Bronchial epithelial cell (primary cell): ENCODE data around the gene ANKRD44. TPM values are rescaled to one million over a fixed set of nuclear protein-coding genes. Genes with fewer than 3 reads are reported as not detected.

Source experiments
- DNase-seq: peaks from one replicate; pipeline ENCODE4 v3.0.0-alpha.2; 2010; ENCODE audit warnings: low read depth
- FAIRE-seq: peaks from 2 replicates; lab custom pipeline; 2011; peaks lifted over from hg19 to GRCh38; lab: Jason Lieb, UNC
- H3K27me3 ChIP-seq: 2 replicates; pipeline ENCODE4 v1.5.1; 2011; ENCODE audit warnings: low read length; ENCODE audit not compliant: control insufficient read depth, insufficient read depth
- H3K36me3 ChIP-seq: 2 replicates; pipeline ENCODE4 v1.5.1; 2011; ENCODE audit warnings: low read length; ENCODE audit not compliant: control insufficient read depth, insufficient read depth
- H3K4me3 ChIP-seq: 2 replicates; pipeline ENCODE4 v1.5.1; 2011; ENCODE audit warnings: mild to moderate bottlenecking, low read depth, low read length, control low read depth
- total RNA-seq: library from RNA; depleted of rRNA; stranded (reverse); fragments of >200 nt; gene quantifications from 2 replicates; pipeline ENCODE4 v1.2.1, GENCODE V29; 2014
- TF ChIP-seq, protein P1 (sequence below): IDR thresholded peaks from 2 replicates; pipeline ENCODE4 v1.5.1; 2011; ENCODE audit warnings: mild to moderate bottlenecking, moderate library complexity, low read length, control low read depth, inconsistent platforms; ENCODE audit not compliant: insufficient read depth, severe bottlenecking

The ANKRD44 gene
- total RNA-seq, 1 donor from 2014 or later: 0.26 TPM

DNA sequence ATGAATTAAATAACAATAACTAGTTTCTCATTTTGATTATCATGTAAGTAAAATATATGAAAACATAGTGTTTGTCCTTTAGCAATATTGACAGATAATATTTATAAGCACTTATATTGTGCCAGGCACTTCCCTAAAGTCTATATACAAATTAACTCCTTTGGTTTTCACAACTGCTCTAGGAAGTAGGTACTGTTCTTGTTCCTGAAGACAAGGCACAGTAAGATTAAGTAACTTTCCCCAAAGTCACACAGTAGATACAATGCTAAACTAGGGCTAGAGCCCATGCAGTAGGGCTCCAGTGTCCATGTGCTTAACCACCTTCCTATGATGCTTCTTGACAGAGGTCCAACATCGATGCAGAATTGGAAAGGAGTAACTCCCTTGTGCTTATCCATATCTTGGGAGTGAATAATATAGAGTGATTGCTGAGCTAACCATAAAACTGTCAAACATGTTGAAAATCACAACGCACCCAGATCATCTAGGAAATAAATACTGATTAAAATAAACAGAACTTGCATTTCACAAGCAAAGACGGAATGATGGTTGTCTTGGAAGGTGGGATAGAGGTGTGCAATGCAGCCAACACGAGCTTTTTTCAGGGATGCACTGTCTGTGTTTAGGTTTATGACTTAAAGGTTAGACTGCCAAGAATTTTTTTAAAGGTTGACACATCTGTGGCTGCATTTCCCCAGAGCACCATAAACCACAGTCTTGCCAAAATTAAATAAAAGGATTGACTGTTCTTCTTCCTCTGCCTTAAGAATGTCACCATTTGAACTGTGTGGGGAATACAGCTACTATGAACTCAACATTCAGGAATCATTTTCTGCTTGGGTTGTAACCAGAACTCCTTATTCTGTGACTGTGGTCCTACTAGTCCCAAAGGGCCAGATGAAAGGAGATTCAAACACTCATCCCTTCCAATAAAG lies 80.8 kb downstream of the ANKRD44 start:
- Histone ChIP-seq H3K4me3 (no peak overlapping the region), H3K36me3 (no peaks in the 10 kb centered on the region), H3K27me3 (no peaks in the 10 kb centered on the region)
- DNase-seq (no peak), FAIRE-seq (no peak)
- TF ChIP-seq, protein P1, sequence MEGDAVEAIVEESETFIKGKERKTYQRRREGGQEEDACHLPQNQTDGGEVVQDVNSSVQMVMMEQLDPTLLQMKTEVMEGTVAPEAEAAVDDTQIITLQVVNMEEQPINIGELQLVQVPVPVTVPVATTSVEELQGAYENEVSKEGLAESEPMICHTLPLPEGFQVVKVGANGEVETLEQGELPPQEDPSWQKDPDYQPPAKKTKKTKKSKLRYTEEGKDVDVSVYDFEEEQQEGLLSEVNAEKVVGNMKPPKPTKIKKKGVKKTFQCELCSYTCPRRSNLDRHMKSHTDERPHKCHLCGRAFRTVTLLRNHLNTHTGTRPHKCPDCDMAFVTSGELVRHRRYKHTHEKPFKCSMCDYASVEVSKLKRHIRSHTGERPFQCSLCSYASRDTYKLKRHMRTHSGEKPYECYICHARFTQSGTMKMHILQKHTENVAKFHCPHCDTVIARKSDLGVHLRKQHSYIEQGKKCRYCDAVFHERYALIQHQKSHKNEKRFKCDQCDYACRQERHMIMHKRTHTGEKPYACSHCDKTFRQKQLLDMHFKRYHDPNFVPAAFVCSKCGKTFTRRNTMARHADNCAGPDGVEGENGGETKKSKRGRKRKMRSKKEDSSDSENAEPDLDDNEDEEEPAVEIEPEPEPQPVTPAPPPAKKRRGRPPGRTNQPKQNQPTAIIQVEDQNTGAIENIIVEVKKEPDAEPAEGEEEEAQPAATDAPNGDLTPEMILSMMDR: no peak

DNA sequence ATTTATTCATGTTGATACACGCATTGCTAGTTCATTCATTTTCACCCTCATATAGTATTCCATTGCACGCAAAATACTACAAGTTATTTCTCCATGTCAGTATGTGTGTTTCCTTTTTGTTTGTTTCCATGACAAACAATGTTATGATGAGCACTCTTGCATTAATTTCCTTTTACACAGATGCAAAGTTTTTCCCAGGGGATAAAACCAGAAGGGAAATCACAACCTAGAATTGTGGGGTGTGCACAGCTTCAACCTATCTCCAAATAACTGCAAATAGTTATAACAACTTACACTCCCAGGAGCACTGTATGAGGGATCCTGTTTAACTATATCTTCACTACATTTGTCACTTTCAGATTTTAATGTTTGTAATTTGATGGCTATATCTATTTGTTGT lies 87.1 kb downstream of the ANKRD44 start:
- no peaks in the 10 kb centered on the region for H3K27me3 ChIP-seq
- FAIRE-seq: no peak
- no peak overlapping the region for H3K4me3 ChIP-seq
- H3K36me3 ChIP-seq: no peaks in the 10 kb centered on the region
- TF ChIP-seq, protein P1: no peak
- DNase-seq: no peak

DNA sequence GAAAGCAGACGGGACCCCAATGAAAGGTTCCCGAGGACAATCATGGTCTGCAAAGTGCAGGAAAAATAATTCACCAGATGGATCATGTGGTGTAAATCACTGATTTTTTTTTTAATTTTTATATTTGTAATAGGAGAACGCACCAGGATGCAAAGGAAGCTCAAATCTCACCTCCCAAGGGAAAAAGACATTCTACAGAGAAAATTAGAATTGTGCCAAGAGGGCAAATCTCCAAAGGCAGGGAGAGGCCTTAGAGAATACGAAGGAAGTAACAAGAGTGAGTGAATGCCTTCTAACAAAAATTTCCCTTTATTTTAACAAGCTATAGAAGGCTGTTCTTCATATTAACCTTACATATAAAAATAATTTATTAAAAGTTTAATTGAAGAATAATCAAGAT lies 90.9 kb downstream of the ANKRD44 start:
- Histone ChIP-seq H3K27me3 (no peaks in the 10 kb centered on the region), H3K4me3 (no peak overlapping the region), H3K36me3 (no peaks in the 10 kb centered on the region)
- FAIRE-seq: no peak
- no peak for DNase-seq
- TF ChIP-seq, protein P1: no peak

DNA sequence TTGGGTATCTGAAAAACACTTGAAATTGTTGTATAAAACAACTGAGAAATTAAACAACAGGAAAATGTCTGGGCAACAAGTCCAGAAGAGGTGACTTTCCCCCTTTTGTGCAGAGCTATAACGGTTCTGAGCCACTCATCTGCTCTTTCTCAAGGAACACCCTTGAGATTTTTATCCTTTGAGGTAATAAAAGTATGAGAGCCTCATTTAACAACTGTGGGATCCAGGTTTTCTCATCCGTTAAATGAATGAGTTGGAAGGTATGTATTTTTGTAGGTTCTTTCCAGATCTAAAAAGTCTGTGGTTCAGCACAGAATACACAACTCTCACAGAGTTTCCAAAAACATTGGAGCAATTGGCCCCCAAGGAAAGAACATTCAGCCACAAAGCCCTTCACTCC lies 93.0 kb downstream of the ANKRD44 start:
- no peak overlapping the region for H3K4me3 ChIP-seq
- no peaks in the 10 kb centered on the region for H3K36me3 ChIP-seq
- no peaks in the 10 kb centered on the region for H3K27me3 ChIP-seq
- FAIRE-seq: no peak
- DNase-seq: no peak
- TF ChIP-seq, protein P1: no peak

DNA sequence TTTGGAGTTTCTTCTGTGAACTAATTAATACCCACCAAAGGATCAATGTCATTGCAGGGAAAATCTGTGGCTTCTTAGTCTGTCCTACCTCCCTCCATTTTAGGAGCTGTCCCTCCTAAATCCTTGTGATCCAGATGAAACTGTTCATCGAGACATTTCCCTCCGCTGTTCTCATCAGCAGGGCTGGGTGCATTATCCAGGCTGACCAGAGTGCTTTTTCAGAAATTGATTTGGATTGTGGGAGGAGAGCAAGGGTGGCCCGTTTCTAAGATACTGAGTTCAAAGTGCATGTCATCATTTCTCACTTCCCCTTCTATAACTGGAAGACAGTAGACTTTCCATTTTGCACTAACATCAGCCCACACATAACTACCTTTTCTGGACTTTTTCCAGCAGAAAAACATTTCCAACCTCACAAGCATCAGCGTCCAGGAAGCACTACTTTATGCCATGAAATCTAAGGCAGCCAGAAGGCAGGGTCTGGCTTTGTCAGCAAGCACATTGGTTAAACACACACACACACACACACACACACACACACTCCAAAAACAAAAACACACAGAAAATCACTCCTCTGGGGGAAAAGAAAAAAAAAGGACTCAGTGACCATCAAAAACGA lies 94.1 kb downstream of the ANKRD44 start:
- H3K36me3 ChIP-seq: no peaks in the 10 kb centered on the region
- H3K27me3 ChIP-seq: no peaks in the 10 kb centered on the region
- DNase-seq (no peak), FAIRE-seq (no peak)
- TF ChIP-seq, protein P1: no peak
- H3K4me3 ChIP-seq: no peak overlapping the region
